Measurements from ENCODE around the gene BTBD7.

GRCh38 chr14:93195316-93195999 lies 137.4 kb downstream of the BTBD7 start:
- TF ChIP-seq POLR2A (IDR thresholded peaks at IDR 0.05; ENCODE audit: low read depth, low read length) (no peak), CTCF (conservative IDR thresholded peaks at IDR 0.05; ENCODE audit: low read depth, low read length) (no peak), CEBPB (IDR thresholded peaks at IDR 0.05; ENCODE audit: low read depth, low read length) (no peak), USF2 (IDR thresholded peaks at IDR 0.05; ENCODE audit: low read depth, low read length) (no peak), MAFK (IDR thresholded peaks at IDR 0.05; ENCODE audit: low read depth, low read length) (no peak), MAZ (IDR thresholded peaks at IDR 0.05; ENCODE audit: borderline replicate concordance, low read depth, low read length) (no peak), ELK1 (IDR thresholded peaks at IDR 0.05; ENCODE audit: borderline replicate concordance, low read depth, low read length) (no peak)

Measured in IMR-90 (cell line).